ENCODE results near the gene EFL1.

GRCh38 chr15:82136120-82136519 lies 126.4 kb downstream of the EFL1 start:
- TF ChIP-seq POLR2A (IDR thresholded peaks at IDR 0.05) (no peak), CTCF (IDR thresholded peaks at IDR 0.05) (no peak)

All from right lobe of liver (tissue), 4 donors.